ENCODE data around the gene OVOL2.
A peak's percentile ranks its signal among the peaks of the same experiment; 100 is the strongest.

The OVOL2 gene

GRCh38 chr20:18057994-18058349 lies 256 bp upstream of the OVOL2 start:
- no peak for DNase-seq (ENCODE audit: low spot score)

- no peak for DNase-seq (ENCODE audit: low spot score)
Measured at GRCh38 chr20:18056174-18057100, 1.3 kb downstream of the OVOL2 start.

- no peak for DNase-seq (ENCODE audit: low spot score)
Measured at GRCh38 chr20:18055261-18055660, 2.5 kb downstream of the OVOL2 start.

GRCh38 chr20:18052856-18053255 lies 4.9 kb downstream of the OVOL2 start:
- no peak for DNase-seq (ENCODE audit: low spot score)

- DNase-seq (ENCODE audit: low spot score) = no peak
Measured at GRCh38 chr20:18050628-18051027, 7.1 kb downstream of the OVOL2 start.

GRCh38 chr20:18048176-18048575 lies 9.5 kb downstream of the OVOL2 start:
- DNase-seq (ENCODE audit: low spot score) = no peak

GRCh38 chr20:18046535-18046934 lies 11.2 kb downstream of the OVOL2 start:
- no peak for DNase-seq (ENCODE audit: low spot score)

- DNase-seq (ENCODE audit: low spot score) = no peak
Measured at GRCh38 chr20:18042229-18042628, 15.5 kb downstream of the OVOL2 start.

- no peak for DNase-seq (ENCODE audit: low spot score)
Measured at GRCh38 chr20:18041462-18041861, 16.3 kb downstream of the OVOL2 start.

- DNase-seq (ENCODE audit: low spot score) = no peak
Measured at GRCh38 chr20:18039063-18039462, 18.7 kb downstream of the OVOL2 start.

GRCh38 chr20:18034039-18034438 lies 23.7 kb downstream of the OVOL2 start:
- DNase-seq (ENCODE audit: low spot score) = no peak

- DNase-seq (ENCODE audit: low spot score) = peak; percentile 7
Measured at GRCh38 chr20:18032977-18033892, 24.5 kb downstream of the OVOL2 start.

GRCh38 chr20:18031888-18032509 lies 25.7 kb downstream of the OVOL2 start:
- DNase-seq (ENCODE audit: low spot score) = no peak

- no peak for DNase-seq (ENCODE audit: low spot score)
Measured at GRCh38 chr20:18031050-18031449, 26.7 kb downstream of the OVOL2 start.

- no peak for DNase-seq (ENCODE audit: low spot score)
Measured at GRCh38 chr20:18030020-18030419, 27.7 kb downstream of the OVOL2 start.

GRCh38 chr20:18027011-18027410 lies 30.7 kb downstream of the OVOL2 start:
- DNase-seq (ENCODE audit: low spot score) = peak; percentile 17

- DNase-seq (ENCODE audit: low spot score) = no peak
Measured at GRCh38 chr20:18024606-18025127, 33.0 kb downstream of the OVOL2 start.

GRCh38 chr20:18020931-18021330 lies 36.8 kb downstream of the OVOL2 start:
- no peak for DNase-seq (ENCODE audit: low spot score)

- DNase-seq (ENCODE audit: low spot score) = peak; percentile 27
Measured at GRCh38 chr20:18019068-18019467, 38.6 kb downstream of the OVOL2 start.

- DNase-seq (ENCODE audit: low spot score) = no peak
Measured at GRCh38 chr20:18018100-18018499, 39.6 kb downstream of the OVOL2 start.

- no peak for DNase-seq (ENCODE audit: low spot score)
Measured at GRCh38 chr20:18016772-18017171, 40.9 kb downstream of the OVOL2 start.

GRCh38 chr20:18014411-18014810 lies 43.3 kb downstream of the OVOL2 start:
- no peak for DNase-seq (ENCODE audit: low spot score)

All from kidney tubule cell (primary cell).